Activated CD4-positive, alpha-beta T cell treated with anti-CD3 and anti-CD28 coated beads, Interleukin-2, amount 50 U/mL, for 16 hours (primary cell): ENCODE measurements around the gene NT5M.
"Not testable (repeated sequence)": the region's sequence is repeated elsewhere in the genome, so short reads cannot be mapped to it uniquely, and the experiment has no call there.

Experiments used
- DNase-seq: peaks from one replicate; pipeline ENCODE4 v3.0.0-alpha.2; 2020

Gene NT5M

GRCh38 chr17:17377071-17377967 lies 74.1 kb downstream of the NT5M start:
- DNase-seq: no peak

GRCh38 chr17:17379197-17379991 lies 76.2 kb downstream of the NT5M start:
- no peak for DNase-seq

GRCh38 chr17:17380145-17380925 lies 77.2 kb downstream of the NT5M start:
- no peak for DNase-seq

GRCh38 chr17:17381446-17382064 lies 78.4 kb downstream of the NT5M start:
- no peak for DNase-seq

GRCh38 chr17:17382065-17382459 lies 78.9 kb downstream of the NT5M start:
- DNase-seq: no peak

GRCh38 chr17:17382971-17383370 lies 79.8 kb downstream of the NT5M start:
- no peak for DNase-seq

GRCh38 chr17:17383431-17384290 lies 80.5 kb downstream of the NT5M start:
- not testable (repeated sequence) for DNase-seq

- DNase-seq: no peak
Measured at GRCh38 chr17:17384291-17384615, 81.1 kb downstream of the NT5M start.

GRCh38 chr17:17384961-17385360 lies 81.8 kb downstream of the NT5M start:
- no peak for DNase-seq

GRCh38 chr17:17385491-17385890 lies 82.3 kb downstream of the NT5M start:
- DNase-seq: no peak

GRCh38 chr17:17386094-17386800 lies 83.1 kb downstream of the NT5M start:
- no peak for DNase-seq

- no peak for DNase-seq
Measured at GRCh38 chr17:17387017-17387497, 83.9 kb downstream of the NT5M start.

GRCh38 chr17:17387498-17388362 lies 84.6 kb downstream of the NT5M start:
- DNase-seq: no peak

- DNase-seq: no peak
Measured at GRCh38 chr17:17388657-17389496, 85.7 kb downstream of the NT5M start.

GRCh38 chr17:17391668-17392370 lies 88.6 kb downstream of the NT5M start:
- peak; percentile 55 for DNase-seq

- DNase-seq: no peak
Measured at GRCh38 chr17:17393976-17394375, 90.8 kb downstream of the NT5M start.

- DNase-seq: no peak
Measured at GRCh38 chr17:17394494-17394893, 91.3 kb downstream of the NT5M start.

GRCh38 chr17:17395246-17395802 lies 92.2 kb downstream of the NT5M start:
- no peak for DNase-seq
